Caco-2 (cell line): ENCODE measurements around the gene OST4. TPM values are rescaled to one million over a fixed set of nuclear protein-coding genes. Genes with fewer than 3 reads are reported as not detected.

ENCODE experiments used
- BruUV-seq: library from RNA; stranded (reverse); fragments of 400-500 nt; replicated peaks from 2 replicates; lab custom pipeline; 2021; lab: Mats Ljungman, UMichigan
- CTCF ChIA-PET: fragments of 300-600 bp; sonication (Branson Sonifier 250); formaldehyde crosslinking; loops from one replicate; lab custom pipeline; 2022; ENCODE audit warnings: antibody characterized with exemption; lab: Charles Lee
- POLR2A ChIA-PET: fragments of 300-600 bp; sonication (Branson Sonifier 250); formaldehyde crosslinking; loops from one replicate; lab custom pipeline; 2022; ENCODE audit warnings: antibody characterized with exemption; lab: Charles Lee
- DNase-seq, 2 experiments: peaks; one replicate each; pipeline versions ENCODE4 v3.0.0 to v3.0.0-alpha.2; 2020 to 2022
- H3K27me3 ChIP-seq: replicated peaks from 2 replicates; pipeline ENCODE4 v1.6.0; 2011; ENCODE audit warnings: low read length; ENCODE audit not compliant: control insufficient read depth, insufficient read depth
- H3K36me3 ChIP-seq: 2 replicates; pipeline ENCODE4 v1.5.1; 2011; ENCODE audit warnings: low read length; ENCODE audit not compliant: control insufficient read depth, insufficient read depth
- H3K4me1 ChIP-seq: fragments of 250-450 bp; sonication (Bioruptor Pico); 2 replicates; pipeline ENCODE4 v1.5.1; 2020; ENCODE audit warnings: mild to moderate bottlenecking
- H3K4me3 ChIP-seq: 2 replicates; pipeline ENCODE4 v1.5.1; 2011; ENCODE audit warnings: low read depth, mild to moderate bottlenecking, control low read depth, low read length
- H3K9me3 ChIP-seq: fragments of 250-450 bp; sonication (Bioruptor Pico); 2 replicates; pipeline ENCODE4 v1.5.1; 2020; ENCODE audit warnings: mild to moderate bottlenecking, moderate library complexity
- H3K27ac Mint-ChIP-seq: one replicate; pipeline ENCODE4 v1.8.0; 2022; ENCODE audit warnings: mixed read lengths; ENCODE audit not compliant: unreplicated experiment
- H3K27me3 Mint-ChIP-seq: one replicate; pipeline ENCODE4 v1.8.0; 2022; ENCODE audit warnings: mixed read lengths; ENCODE audit not compliant: insufficient read depth, unreplicated experiment
- H3K36me3 Mint-ChIP-seq: one replicate; pipeline ENCODE4 v1.8.0; 2022; ENCODE audit warnings: mild to moderate bottlenecking, mixed read lengths; ENCODE audit not compliant: insufficient read depth, unreplicated experiment
- H3K4me1 Mint-ChIP-seq: one replicate; pipeline ENCODE4 v1.8.0; 2022; ENCODE audit warnings: low read depth, mixed read lengths; ENCODE audit not compliant: unreplicated experiment
- H3K4me3 Mint-ChIP-seq: one replicate; pipeline ENCODE4 v1.8.0; 2022; ENCODE audit warnings: mild to moderate bottlenecking, moderate library complexity, mixed read lengths; ENCODE audit not compliant: unreplicated experiment
- H3K9me3 Mint-ChIP-seq: one replicate; pipeline ENCODE4 v1.8.0; 2022; ENCODE audit warnings: mixed read lengths; ENCODE audit not compliant: unreplicated experiment
- CTCF ChIP-seq, 2 experiments: fragments of 200-600 bp in 1 of 2; IDR thresholded peaks; 1 replicate in 1 of 2; 2 replicates in 1 of 2; pipeline versions ENCODE4 v1.5.1 to v1.8.0; 2011 to 2022; ENCODE audit warnings: antibody characterized with exemption in 1 of 2, control low read depth in 1 of 2, inconsistent platforms in 1 of 2, low read depth in 1 of 2, low read length in 1 of 2, mild to moderate bottlenecking in 1 of 2, moderate library complexity in 1 of 2; ENCODE audit not compliant: insufficient read depth in 1 of 2, severe bottlenecking in 1 of 2, unreplicated experiment in 1 of 2
- intact Hi-C: fragments of 100-400 bp; cut with micrococcal nuclease; formaldehyde crosslinking; loops from one replicate; pipeline ENCODE4 v1.10.0; 2022; ENCODE audit not compliant: unreplicated experiment
- total RNA-seq: library from RNA; stranded (reverse); gene quantifications from 2 replicates; pipeline ENCODE4 v1.2.3, GENCODE V29; 2022

Gene OST4
- total RNA-seq, 1 experiment from 2014 or later, result 237 TPM

GRCh38 chr2:27054721-27055120, 16.7 kb downstream of the OST4 start:
- ChIA-PET CTCF (no interaction called here), POLR2A (no interaction called here)
- no TSS peak for BruUV-seq
- Mint-ChIP-seq H3K4me3 (no peak overlapping the region), H3K4me1 (peaks cover 31% of the 10 kb centered on the region), H3K9me3 (peaks cover 9% of the 10 kb centered on the region), H3K27me3 (peaks cover 10% of the 10 kb centered on the region), H3K27ac (no peak overlapping the region), H3K36me3 (peaks cover 49% of the 10 kb centered on the region)
- H3K27me3 ChIP-seq, result no peaks in the 10 kb centered on the region
- DNase-seq, result no peak
- no peaks in the 10 kb centered on the region for H3K9me3 ChIP-seq
- H3K36me3 ChIP-seq, result no peaks in the 10 kb centered on the region
- intact Hi-C loops, result no loop called here
- H3K4me1 ChIP-seq, result 0 out of 2 replicates have a peak, but pooled peaks cover 6% of the 10 kb centered on the region
- no peak for TF ChIP-seq CTCF (IDR thresholded peaks at IDR 0.05; ENCODE audit: insufficient read depth in 1 of 2, low read depth in 1 of 2, low read length in 1 of 2, severe bottlenecking in 1 of 2, unreplicated experiment in 1 of 2)
- no peak overlapping the region for H3K4me3 ChIP-seq

DNA sequence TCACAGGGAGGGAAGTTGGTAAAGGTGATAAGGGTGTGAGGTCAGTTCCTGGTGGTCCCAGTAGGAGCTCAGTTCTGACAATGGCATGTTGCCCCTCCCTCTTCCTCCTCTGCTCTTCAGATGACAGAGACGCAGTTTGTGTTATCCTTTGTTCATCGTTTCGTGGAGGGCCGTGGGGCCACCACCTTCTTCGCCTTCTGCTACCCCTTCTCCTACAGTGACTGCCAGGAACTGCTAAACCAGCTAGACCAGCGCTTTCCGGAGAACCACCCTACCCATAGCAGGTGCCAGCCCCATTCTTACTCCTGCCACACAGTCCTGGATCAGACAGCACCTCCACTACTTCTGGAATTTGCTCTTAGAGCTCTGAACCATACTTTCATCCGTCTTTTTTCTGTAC, 17.7 kb downstream of the OST4 start:
- H3K4me3 Mint-ChIP-seq, result no peak overlapping the region
- Histone ChIP-seq H3K4me3 (no peak overlapping the region), H3K9me3 (no peaks in the 10 kb centered on the region)

DNA sequence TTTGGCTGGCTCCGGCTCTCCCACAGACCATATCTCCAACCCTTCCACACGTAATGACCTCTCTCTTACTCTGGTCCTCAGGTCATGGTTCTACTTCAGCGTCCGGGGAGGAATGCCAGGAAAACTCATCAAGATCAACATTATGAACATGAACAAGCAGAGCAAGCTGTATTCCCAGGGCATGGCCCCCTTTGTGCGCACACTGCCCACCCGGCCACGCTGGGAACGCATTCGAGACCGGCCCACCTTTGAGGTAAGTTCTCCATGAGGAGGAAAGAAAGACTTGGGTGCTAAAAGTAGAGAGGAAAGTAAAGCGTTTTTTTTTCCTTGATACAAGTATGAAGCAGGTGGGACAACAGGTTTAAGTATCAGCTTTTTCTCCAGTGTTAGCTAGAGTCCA, 18.1 kb downstream of the OST4 start:
- H3K4me3 Mint-ChIP-seq, result peak overlapping the region; percentile 51
- intact Hi-C loops, result no loop called here
- BruUV-seq, result no TSS peak

More for the DNA sequence above, 17.7 kb downstream of the OST4 start:
- CTCF ChIA-PET, result no interaction called here
- H3K4me1 ChIP-seq, result 0 out of 2 replicates have a peak, but pooled peaks cover 6% of the 10 kb centered on the region
- Mint-ChIP-seq H3K9me3 (peaks cover 9% of the 10 kb centered on the region), H3K27me3 (peaks cover 10% of the 10 kb centered on the region), H3K4me1 (peaks cover 31% of the 10 kb centered on the region), H3K27ac (no peak overlapping the region), H3K36me3 (peaks cover 51% of the 10 kb centered on the region)
- BruUV-seq, result no TSS peak
- POLR2A ChIA-PET, result no interaction called here
- H3K27me3 ChIP-seq, result no peaks in the 10 kb centered on the region
- intact Hi-C loops, result no loop called here
- TF ChIP-seq CTCF (IDR thresholded peaks at IDR 0.05; ENCODE audit: insufficient read depth in 1 of 2, low read depth in 1 of 2, low read length in 1 of 2, severe bottlenecking in 1 of 2, unreplicated experiment in 1 of 2), result no peak
- H3K36me3 ChIP-seq, result no peaks in the 10 kb centered on the region
- no peak for DNase-seq

More for the DNA sequence above, 18.1 kb downstream of the OST4 start:
- Mint-ChIP-seq H3K36me3 (peaks cover 52% of the 10 kb centered on the region), H3K9me3 (peaks cover 9% of the 10 kb centered on the region), H3K27me3 (peaks cover 10% of the 10 kb centered on the region), H3K4me1 (peaks cover 31% of the 10 kb centered on the region), H3K27ac (no peak overlapping the region)
- POLR2A ChIA-PET, result no interaction called here
- CTCF ChIA-PET, result no interaction called here
- H3K4me1 ChIP-seq, result 0 out of 2 replicates have a peak, but pooled peaks cover 6% of the 10 kb centered on the region
- H3K4me3 ChIP-seq, result no peak overlapping the region
- H3K9me3 ChIP-seq, result no peaks in the 10 kb centered on the region
- no peak for TF ChIP-seq CTCF (IDR thresholded peaks at IDR 0.05; ENCODE audit: insufficient read depth in 1 of 2, low read depth in 1 of 2, low read length in 1 of 2, severe bottlenecking in 1 of 2, unreplicated experiment in 1 of 2)
- H3K27me3 ChIP-seq, result no peaks in the 10 kb centered on the region
- no peaks in the 10 kb centered on the region for H3K36me3 ChIP-seq
- DNase-seq, result no peak
